A673 (cell line): ENCODE results near the gene CPNE8.

ENCODE experiments used
- CTCF ChIP-seq: fragments of 300-800, 200-600 bp; sonication (generic); conservative IDR thresholded peaks from 2 replicates; pipeline ENCODE4 v1.5.1; 2017; ENCODE audit warnings: low read depth, mild to moderate bottlenecking, antibody characterized with exemption, low read length, moderate library complexity, mixed read lengths
- EZH2 ChIP-seq: fragments of 200-600 bp; sonication (generic); IDR thresholded peaks from 2 replicates; pipeline ENCODE4 v1.6.1; 2017; ENCODE audit warnings: borderline replicate concordance, low read depth, mild to moderate bottlenecking, mixed read lengths, antibody characterized with exemption, low read length; ENCODE audit not compliant: poor library complexity, severe bottlenecking

DNA sequence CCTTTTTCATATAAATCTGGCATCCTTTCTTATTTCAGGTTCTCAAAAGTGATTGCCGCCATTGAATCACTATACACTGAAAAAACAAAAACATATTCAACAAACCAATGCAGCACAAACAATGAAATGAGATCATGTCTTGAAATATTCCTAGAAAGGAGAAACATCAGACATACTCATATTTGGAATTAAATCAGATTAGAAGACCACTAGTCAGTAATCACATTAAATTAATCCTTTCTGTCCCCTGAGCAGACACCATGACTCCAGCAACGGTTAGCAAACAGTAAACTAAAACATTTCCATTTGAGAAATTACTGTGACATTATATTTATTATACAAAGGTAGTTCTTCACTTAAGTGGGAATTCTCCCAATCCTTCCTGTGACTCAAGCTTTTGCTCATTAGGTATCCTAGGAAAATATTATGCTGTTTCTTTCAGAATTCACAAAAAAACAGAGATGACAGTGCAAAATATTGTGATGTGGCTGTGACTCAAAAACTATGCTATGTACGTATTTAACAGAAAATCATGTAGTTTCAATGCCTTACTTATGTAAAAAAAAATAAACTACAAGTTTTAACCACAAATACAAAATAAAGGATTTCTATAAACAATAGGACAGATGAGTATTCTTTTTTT lies 29.7 kb downstream of the CPNE8 start:
- TF ChIP-seq CTCF = no peak
- TF ChIP-seq EZH2 = no peak
